Adrenal gland (tissue), 12 donors: ENCODE data around the gene RAD51B. TPM values are rescaled to one million over a fixed set of nuclear protein-coding genes. Genes with fewer than 3 reads are reported as not detected.
A peak's percentile ranks its signal among the peaks of the same experiment; 100 is the strongest.

Source experiments
- DNase-seq, 7 donors: peaks; one replicate each; pipeline ENCODE4 v3.0.0-alpha.2; 2019 to 2020
- H3K27ac ChIP-seq, 5 donors: fragments of 200-600 bp; sonication (generic) in 4 of 5; 1 replicate in 3 of 5; 2 replicates in 2 of 5; pipeline versions ENCODE4 v1.5.1 to v1.8.0; 2016 to 2020; ENCODE audit warnings: mild to moderate bottlenecking in 1 of 5
- H3K27me3 ChIP-seq: fragments of 200-600 bp; 2 replicates; pipeline ENCODE4 v1.8.0; 2021
- H3K36me3 ChIP-seq, 2 donors: fragments of 200-600 bp; replicated peaks in 1 of 2; 1 replicate in 1 of 2; 2 replicates in 1 of 2; pipeline versions ENCODE4 v1.5.1 to v1.8.0; 2018 to 2022
- H3K4me1 ChIP-seq, 2 donors: fragments of 200-600 bp; replicated peaks in 1 of 2; 1 replicate in 1 of 2; 2 replicates in 1 of 2; pipeline versions ENCODE4 v1.5.1 to v1.8.0; 2018 to 2021
- H3K4me3 ChIP-seq, 4 donors: fragments of 200-600 bp; sonication (generic) in 3 of 4; one replicate each; pipeline ENCODE4 v1.5.1; 2016 to 2018
- H3K9me3 ChIP-seq, 3 donors: fragments of 200-600 bp; sonication (generic) in 1 of 3; replicated peaks in 1 of 3; 1 replicate in 2 of 3; 2 replicates in 1 of 3; pipeline versions ENCODE4 v1.5.1 to v1.8.0; 2016 to 2021
- POLR2A ChIP-seq, 2 donors: fragments of 450-650 bp; IDR thresholded peaks; one replicate each; pipeline ENCODE4 v1.6.1; 2017; ENCODE audit warnings: antibody characterized with exemption in 2 of 2, mild to moderate bottlenecking in 2 of 2, moderate library complexity in 1 of 2
- WGBS, 4 donors: extraction: QIAGEN DNeasy Blood & Tissue Kit in 2 of 4; methylation state at CpG; one replicate each; pipeline versions ENCODE4 v1.1.5 to v1.1.7; 2013 to 2017; 5-methylcytosine and 5-hydroxymethylcytosine counted together
- intact Hi-C, 2 donors: fragments of 100-400 bp; cut with DNase I; formaldehyde crosslinking; loops; one replicate each; pipeline versions ENCODE4 v1.14.1 to v1.15.0; 2022 to 2023
- polyA plus RNA-seq, 3 donors: library from polyadenylated mRNA; stranded (reverse); fragments of 200-250 nt in 2 of 3; fragments of 350-450 nt in 1 of 3; fragmentation: Illumina TruSeq in 1 of 3; extraction: RNeasy Lipid Tissue Mini Kit (QIAGEN cat#74804) in 1 of 3; gene quantifications; one replicate each; pipeline ENCODE4 v1.2.3, GENCODE V29; 2013 to 2014
- total RNA-seq, 9 donors: library from RNA; depleted of rRNA in 4 of 9; stranded (reverse); fragments of >200 nt in 4 of 9; fragments of 120-200 nt in 1 of 9; fragmentation: NEBNext Ultra II Directional in 1 of 9; extraction: Animal tissue kit (Norgen Biotek cat#: 25700) in 1 of 9; gene quantifications; one replicate each; pipeline versions ENCODE4 v1.1.0 to v1.2.4, GENCODE V29; 2013 to 2023
- TF ChIP-seq, protein P1 (sequence below), 6 experiments: fragments of 450-650 bp in 4 of 6; fragments of 200-600 bp in 2 of 6; sonication (generic) in 1 of 6; IDR thresholded peaks; 1 replicate in 5 of 6; 2 replicates in 1 of 6; pipeline versions ENCODE4 v1.5.1 to v1.8.0; 2016 to 2021; ENCODE audit warnings: antibody characterized with exemption in 6 of 6, mild to moderate bottlenecking in 2 of 6, moderate library complexity in 1 of 6
- donor health status: healthy with polysubstance abuse.
- donor health status: Bipolar disorder and iron deficiency.
- donor health status: DM: yes; HTN: yes; CAD: no.
- donor health status: DM: no; HTN: no; CAD: no.
- donor health status: DM: no; HTN: no; CAD: no.
- donor health status: DM: yes; HTN: yes; CAD: no.

RAD51B gene
- total and polyA plus RNA-seq, 12 donors: 2.3 to 24.6 (median 12.4) TPM

DNA sequence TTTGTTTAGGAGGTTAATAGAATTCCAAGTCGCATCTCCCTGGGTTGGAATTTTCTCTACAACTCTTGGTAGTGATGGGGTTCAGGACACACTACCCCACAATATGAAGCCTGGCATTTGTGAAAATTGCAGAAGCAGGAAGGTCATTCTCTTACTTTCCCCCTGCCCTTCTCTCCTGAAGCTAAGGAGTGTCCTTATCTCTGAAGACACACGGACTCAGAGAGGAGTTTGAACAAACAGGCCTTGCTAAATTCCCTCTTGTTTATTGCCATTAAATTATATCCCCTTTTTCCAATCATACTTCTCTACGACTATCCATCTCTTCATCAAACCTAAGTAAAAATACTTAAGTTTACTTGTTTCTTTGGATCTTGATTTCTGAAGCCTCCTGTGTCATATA is 443.0 kb downstream of the RAD51B start:
- Histone ChIP-seq H3K27me3 (no peaks in the 10 kb centered on the region), H3K36me3 (no peaks in the 10 kb centered on the region), H3K27ac (no peak overlapping the region), H3K4me1 (no peaks in the 10 kb centered on the region), H3K4me3 (no peak overlapping the region), H3K9me3 (no peaks in the 10 kb centered on the region)
- TF ChIP-seq, protein P1, sequence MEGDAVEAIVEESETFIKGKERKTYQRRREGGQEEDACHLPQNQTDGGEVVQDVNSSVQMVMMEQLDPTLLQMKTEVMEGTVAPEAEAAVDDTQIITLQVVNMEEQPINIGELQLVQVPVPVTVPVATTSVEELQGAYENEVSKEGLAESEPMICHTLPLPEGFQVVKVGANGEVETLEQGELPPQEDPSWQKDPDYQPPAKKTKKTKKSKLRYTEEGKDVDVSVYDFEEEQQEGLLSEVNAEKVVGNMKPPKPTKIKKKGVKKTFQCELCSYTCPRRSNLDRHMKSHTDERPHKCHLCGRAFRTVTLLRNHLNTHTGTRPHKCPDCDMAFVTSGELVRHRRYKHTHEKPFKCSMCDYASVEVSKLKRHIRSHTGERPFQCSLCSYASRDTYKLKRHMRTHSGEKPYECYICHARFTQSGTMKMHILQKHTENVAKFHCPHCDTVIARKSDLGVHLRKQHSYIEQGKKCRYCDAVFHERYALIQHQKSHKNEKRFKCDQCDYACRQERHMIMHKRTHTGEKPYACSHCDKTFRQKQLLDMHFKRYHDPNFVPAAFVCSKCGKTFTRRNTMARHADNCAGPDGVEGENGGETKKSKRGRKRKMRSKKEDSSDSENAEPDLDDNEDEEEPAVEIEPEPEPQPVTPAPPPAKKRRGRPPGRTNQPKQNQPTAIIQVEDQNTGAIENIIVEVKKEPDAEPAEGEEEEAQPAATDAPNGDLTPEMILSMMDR (IDR thresholded peaks at IDR 0.05): no peak
- no peak for TF ChIP-seq POLR2A (IDR thresholded peaks at IDR 0.05)
- no peak for DNase-seq
- 92 to 93% (median 92%) methylated on average over 3 of the region's 3 CpGs for WGBS, 4 donors
- intact Hi-C loops: no loop called here

GRCh38 chr14:68263563-68264259 is 444.1 kb downstream of the RAD51B start:
- Histone ChIP-seq H3K27me3 (no peaks in the 10 kb centered on the region), H3K9me3 (no peaks in the 10 kb centered on the region), H3K4me3 (no peak overlapping the region), H3K4me1 (peaks cover 0 to 8% of the 10 kb centered on the region in 2 donors), H3K36me3 (no peaks in the 10 kb centered on the region), H3K27ac (no peak overlapping the region)
- intact Hi-C loops: no loop called here
- 71 to 88% (median 82%) methylated on average over 3 of the region's 3 CpGs for WGBS, 4 donors
- TF ChIP-seq, protein P1 (IDR thresholded peaks at IDR 0.05): no peak
- TF ChIP-seq POLR2A (IDR thresholded peaks at IDR 0.05): no peak
- no peak for DNase-seq

- DNase-seq: no peak
- no peaks in the 10 kb centered on the region for H3K9me3 ChIP-seq
- 62 to 91% (median 73%) methylated on average over 2 of the region's 2 CpGs for WGBS, 4 donors
- H3K4me1 ChIP-seq: peaks cover 0 to 9% of the 10 kb centered on the region in 2 donors
- H3K36me3 ChIP-seq: no peaks in the 10 kb centered on the region
- no peaks in the 10 kb centered on the region for H3K27me3 ChIP-seq
- intact Hi-C loops: no loop called here
- no peak overlapping the region for H3K4me3 ChIP-seq
- TF ChIP-seq POLR2A (IDR thresholded peaks at IDR 0.05): no peak
- TF ChIP-seq, protein P1 (IDR thresholded peaks at IDR 0.05): no peak
- no peak overlapping the region for H3K27ac ChIP-seq
These were observed 444.6 kb downstream of the RAD51B start for GRCh38 chr14:68264260-68264569.

GRCh38 chr14:68266998-68267397 is 447.4 kb downstream of the RAD51B start:
- Histone ChIP-seq H3K36me3 (no peaks in the 10 kb centered on the region), H3K27ac (peak overlapping the region in 2 of 5 donors; percentile 44 to 74), H3K4me3 (no peak overlapping the region), H3K9me3 (no peaks in the 10 kb centered on the region), H3K4me1 (peaks cover 0 to 24% of the 10 kb centered on the region in 2 donors), H3K27me3 (no peaks in the 10 kb centered on the region)
- WGBS, 4 donors: 91 to 93% (median 92%) methylated on average over 7 of the region's 7 CpGs
- TF ChIP-seq POLR2A (IDR thresholded peaks at IDR 0.05): no peak
- TF ChIP-seq, protein P1 (IDR thresholded peaks at IDR 0.05): no peak
- intact Hi-C loops: no loop called here
- DNase-seq: no peak
